Testis (tissue), 3 donors: ENCODE data around the gene BEST1. TPM values are rescaled to one million over a fixed set of nuclear protein-coding genes. Genes with fewer than 3 reads are reported as not detected.

ENCODE experiments used
- DNase-seq: peaks from one replicate; pipeline ENCODE4 v3.0.0-alpha.2; 2019
- H3K27ac ChIP-seq, 2 donors: fragments of 200-600 bp; sonication (generic); one replicate each; pipeline ENCODE4 v1.5.1; 2019
- H3K27me3 ChIP-seq: fragments of 200-600 bp; sonication (generic); one replicate; pipeline ENCODE4 v1.5.1; 2019
- H3K36me3 ChIP-seq: fragments of 200-600 bp; sonication (generic); one replicate; pipeline ENCODE4 v1.5.1; 2017; ENCODE audit warnings: low read depth; ENCODE audit errors: missing control alignments
- H3K4me1 ChIP-seq: fragments of 200-600 bp; sonication (generic); one replicate; pipeline ENCODE4 v1.5.1; 2019
- H3K4me3 ChIP-seq, 2 donors: fragments of 200-600 bp; sonication (generic); one replicate each; pipeline ENCODE4 v1.5.1; 2017 to 2019
- H3K9me3 ChIP-seq: fragments of 200-600 bp; sonication (generic); one replicate; pipeline ENCODE4 v1.5.1; 2017
- CTCF ChIP-seq, 3 experiments: fragments of 450-650 bp in 2 of 3; fragments of 200-600 bp in 1 of 3; sonication (generic) in 1 of 3; IDR thresholded peaks; one replicate each; pipeline ENCODE4 v1.5.1; 2016 to 2019; ENCODE audit warnings: antibody characterized with exemption in 3 of 3, mild to moderate bottlenecking in 2 of 3, moderate library complexity in 1 of 3
- POLR2A ChIP-seq: fragments of 450-650 bp; IDR thresholded peaks from one replicate; pipeline ENCODE4 v1.6.1; 2017; ENCODE audit warnings: antibody characterized with exemption, mild to moderate bottlenecking, moderate library complexity
- WGBS, 2 donors: methylation state at CpG; one replicate each; pipeline ENCODE4 v1.1.5; 2018; 5-methylcytosine and 5-hydroxymethylcytosine counted together
- intact Hi-C: fragments of 100-400 bp; cut with DNase I; formaldehyde crosslinking; loops from one replicate; pipeline ENCODE4 v1.15.1; 2023; ENCODE audit warnings: low total_unique reads
- polyA plus RNA-seq: library from polyadenylated mRNA; stranded (reverse); fragments of 350-450 nt; fragmentation: Illumina TruSeq; extraction: RNeasy Lipid Tissue Mini Kit (QIAGEN cat#74804); gene quantifications from one replicate; pipeline ENCODE4 v1.2.3, GENCODE V29; 2014; ENCODE audit warnings: low read depth, low replicate concordance; ENCODE audit not compliant: insufficient read depth
- total RNA-seq, 2 donors: library from RNA; depleted of rRNA; stranded (reverse); fragments of >200 nt; gene quantifications; one replicate each; pipeline ENCODE4 v1.2.3, GENCODE V29; 2016

Gene BEST1
- total and polyA plus RNA-seq, 3 donors from 2014 or later: 9.2 to 33.4 (median 21.0) TPM

DNA sequence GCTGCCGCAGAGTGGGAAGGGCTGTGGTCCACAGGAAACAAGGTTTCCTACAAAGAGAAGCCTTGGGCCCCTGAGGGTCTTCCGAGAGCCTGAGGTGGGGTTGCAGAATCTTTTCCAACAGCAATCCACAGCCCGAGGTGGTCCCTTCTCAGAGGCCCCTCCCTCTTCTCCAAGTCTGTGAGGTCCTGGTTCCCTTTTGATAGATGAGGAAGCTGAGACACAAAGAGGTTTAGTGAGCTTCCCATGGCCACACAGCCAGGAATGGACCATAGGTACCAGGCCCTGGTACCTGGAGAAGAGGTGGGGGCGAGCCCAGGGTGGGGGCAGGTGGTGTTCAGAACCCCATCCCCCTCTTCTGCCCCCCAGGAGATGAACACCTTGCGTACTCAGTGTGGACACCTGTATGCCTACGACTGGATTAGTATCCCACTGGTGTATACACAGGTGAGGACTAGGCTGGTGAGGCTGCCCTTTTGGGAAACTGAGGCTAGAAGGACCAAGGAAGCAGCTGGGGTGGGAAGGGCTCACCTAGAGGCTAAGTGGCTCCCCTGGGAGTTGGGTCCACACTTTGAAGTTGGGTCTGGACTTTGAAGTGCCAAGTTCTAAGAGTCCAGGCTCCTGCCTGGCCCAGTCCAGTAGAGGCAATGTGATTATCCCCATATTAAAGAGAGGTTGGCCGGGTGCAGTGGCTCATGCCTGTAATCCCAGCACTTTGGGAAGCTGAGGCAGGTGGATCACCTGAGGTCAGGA, 7.0 kb downstream of the BEST1 start:
- DNase-seq: no peak
- intact Hi-C loops: loop anchor here (10.0 kb wide), 1 partner anchor 162 kb away; the partner anchor contains the start of genes FEN1 and TMEM258
- WGBS, 2 donors: 85 to 89% methylated on average over 4 to 7 of the region's 7 CpGs

GRCh38 chr11:61958590-61958989, 8.4 kb downstream of the BEST1 start:
- DNase-seq: no peak
- Histone ChIP-seq H3K27me3 (no peaks in the 10 kb centered on the region), H3K27ac (no peak overlapping the region), H3K36me3 (no peaks in the 10 kb centered on the region), H3K9me3 (no peaks in the 10 kb centered on the region), H3K4me1 (peaks cover 41% of the 10 kb centered on the region), H3K4me3 (no peak overlapping the region)
- TF ChIP-seq POLR2A (no peak), CTCF (IDR thresholded peaks at IDR 0.05) (no peak)
- intact Hi-C loops: loop anchor here (10.0 kb wide), 1 partner anchor 164 kb away; the partner anchor contains the start of genes FEN1 and TMEM258
- WGBS, 2 donors: 64 to 67% methylated on average over 3 of the region's 3 CpGs

More for the DNA sequence above, 7.0 kb downstream of the BEST1 start:
- H3K36me3 ChIP-seq: no peaks in the 10 kb centered on the region
- H3K27ac ChIP-seq: no peak overlapping the region
- no peaks in the 10 kb centered on the region for H3K9me3 ChIP-seq
- no peaks in the 10 kb centered on the region for H3K27me3 ChIP-seq
- TF ChIP-seq POLR2A (no peak), CTCF (IDR thresholded peaks at IDR 0.05) (no peak)
- H3K4me3 ChIP-seq: no peak overlapping the region
- peaks cover 35% of the 10 kb centered on the region for H3K4me1 ChIP-seq

DNA sequence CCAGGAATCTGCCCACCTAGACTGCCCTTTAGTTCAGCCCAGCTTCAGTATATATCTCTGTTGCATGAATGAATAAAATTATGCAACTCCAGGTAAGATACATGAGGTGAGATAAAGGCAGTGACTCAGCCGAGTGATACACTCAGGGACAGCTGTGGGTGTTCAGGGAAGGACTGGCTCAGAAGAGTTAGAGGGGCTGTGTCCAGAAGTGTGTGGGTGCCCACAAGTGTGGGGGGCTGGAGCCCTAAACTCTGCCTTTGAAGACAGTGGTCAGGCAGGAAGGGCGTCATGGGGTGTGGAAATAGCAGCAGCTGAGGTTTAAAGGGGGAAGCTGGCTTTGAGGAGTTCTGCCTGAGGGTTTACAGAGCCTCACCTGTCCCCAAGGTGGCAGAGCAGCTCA, 9.0 kb downstream of the BEST1 start:
- H3K9me3 ChIP-seq: no peaks in the 10 kb centered on the region
- H3K4me3 ChIP-seq: no peak overlapping the region
- DNase-seq: no peak
- H3K36me3 ChIP-seq: no peaks in the 10 kb centered on the region
- peaks cover 46% of the 10 kb centered on the region for H3K4me1 ChIP-seq
- no peaks in the 10 kb centered on the region for H3K27me3 ChIP-seq
- WGBS, 2 donors: 31 to 38% methylated on average over 2 of the region's 2 CpGs
- H3K27ac ChIP-seq: no peak overlapping the region
- intact Hi-C loops: loop anchor here (10.0 kb wide), 1 partner anchor 164 kb away; the partner anchor contains the start of genes FEN1 and TMEM258
- TF ChIP-seq POLR2A (no peak), CTCF (IDR thresholded peaks at IDR 0.05) (no peak)

- Histone ChIP-seq H3K4me1 (peaks cover 45% of the 10 kb centered on the region), H3K27me3 (no peaks in the 10 kb centered on the region), H3K4me3 (no peak overlapping the region), H3K36me3 (no peaks in the 10 kb centered on the region), H3K27ac (no peak overlapping the region), H3K9me3 (no peaks in the 10 kb centered on the region)
- TF ChIP-seq POLR2A (no peak), CTCF (IDR thresholded peaks at IDR 0.05) (no peak)
- 87 to 93% methylated on average over 6 of the region's 6 CpGs for WGBS, 2 donors
- peak; percentile 15 for DNase-seq
- intact Hi-C loops: loop anchor here (10.0 kb wide), 1 partner anchor 165 kb away; the partner anchor contains the start of genes FEN1 and TMEM258
These were observed 9.5 kb downstream of the BEST1 start for GRCh38 chr11:61959678-61960077.
